HepG2 (cell line): ENCODE measurements around the gene UBE2M. TPM values are rescaled to one million over a fixed set of nuclear protein-coding genes. Genes with fewer than 3 reads are reported as not detected.

Source experiments
- DR1 ChIP-seq: sonication (generic); formaldehyde crosslinking; IDR thresholded peaks from 2 replicates; pipeline ENCODE4 v1.8.0; 2021; ENCODE audit warnings: mild to moderate bottlenecking, missing genetic modification reagents, inconsistent platforms
- IRF9 ChIP-seq: sonication (generic); formaldehyde crosslinking; IDR thresholded peaks from 2 replicates; pipeline ENCODE4 v1.8.0; 2022; ENCODE audit warnings: missing genetic modification reagents, mild to moderate bottlenecking, borderline replicate concordance
- NFKB2 ChIP-seq: sonication (generic); formaldehyde crosslinking; IDR thresholded peaks from 2 replicates; pipeline ENCODE4 v1.4.0; 2020; ENCODE audit warnings: missing genetic modification reagents, borderline replicate concordance
- PBX2 ChIP-seq: IDR thresholded peaks from 2 replicates; pipeline ENCODE4 v1.6.1; 2016; ENCODE audit warnings: control low read depth
- REST ChIP-seq, 2 experiments: IDR thresholded peaks; 2 replicates each; pipeline ENCODE4 v1.6.1; 2011 to 2012; ENCODE audit warnings: low read length in 2 of 2, borderline replicate concordance in 1 of 2, low read depth in 1 of 2, mild to moderate bottlenecking in 1 of 2, moderate library complexity in 1 of 2
- SYNCRIP ChIP-seq: fragments of 200-400 bp; formaldehyde crosslinking; IDR thresholded peaks from 2 replicates; pipeline ENCODE4 v1.6.1; 2018; ENCODE audit warnings: mild to moderate bottlenecking, low read depth, low read length; ENCODE audit not compliant: insufficient read depth
- TBP ChIP-seq: sonication (generic); formaldehyde crosslinking; IDR thresholded peaks from 2 replicates; pipeline ENCODE4 v1.5.0; 2020; ENCODE audit warnings: missing genetic modification reagents
- YEATS4 ChIP-seq: sonication (generic); formaldehyde crosslinking; IDR thresholded peaks from 2 replicates; pipeline ENCODE4 v1.4.0; 2020; ENCODE audit warnings: missing genetic modification reagents, borderline replicate concordance
- ZFP36 ChIP-seq: fragments of 150-350 bp; IDR thresholded peaks from 2 replicates; pipeline ENCODE4 v1.6.1; 2018; ENCODE audit warnings: borderline replicate concordance, low read length, low read depth; ENCODE audit not compliant: partially characterized antibody
- ZNF136 ChIP-seq: sonication (generic); formaldehyde crosslinking; IDR thresholded peaks from 2 replicates; pipeline ENCODE4 v1.8.1; 2022; ENCODE audit warnings: low read depth, mild to moderate bottlenecking, moderate library complexity, missing genetic modification reagents
- ZNF557 ChIP-seq: sonication (generic); formaldehyde crosslinking; IDR thresholded peaks from 2 replicates; pipeline ENCODE4 v1.4.0; 2020; ENCODE audit warnings: missing genetic modification reagents
- polyA plus RNA-seq, 8 experiments: library from polyadenylated mRNA; depleted of rRNA in 3 of 8; stranded (reverse) in 7 of 8; unstranded in 1 of 8; fragments of >200 nt; fragmentation: Illumina TruSeq in 4 of 8; extraction: Trizol in 4 of 8; gene quantifications; 2 replicates each; pipeline versions ENCODE4 v1.2.1 to v1.2.3, GENCODE V29; 2011 to 2016; ENCODE audit warnings: low read depth in 4 of 8, missing spikeins in 1 of 8, mixed read lengths in 1 of 8; ENCODE audit not compliant: insufficient read depth in 1 of 8
- total RNA-seq, 5 experiments: library from RNA; depleted of rRNA; stranded (reverse); fragments of >200 nt; fragmentation: Illumina TruSeq; extraction: Trizol; gene quantifications; 2 replicates each; pipeline ENCODE4 v1.2.3, GENCODE V29; 2016; ENCODE audit warnings: low read depth in 1 of 5
- TF ChIP-seq, protein P1 (sequence below): fragments of 450-650 bp; IDR thresholded peaks from 2 replicates; pipeline ENCODE4 v1.6.1; 2017
- TF ChIP-seq, protein P2 (sequence below), 2 experiments: sonication (generic) in 1 of 2; formaldehyde crosslinking in 1 of 2; IDR thresholded peaks; 2 replicates each; pipeline versions ENCODE4 v1.6.1 to v1.9.0; 2014 to 2022; ENCODE audit warnings: antibody characterized with exemption in 1 of 2, borderline replicate concordance in 1 of 2, inconsistent platforms in 1 of 2, low read depth in 1 of 2, missing genetic modification reagents in 1 of 2

UBE2M gene
- total and polyA plus RNA-seq, 2 of the 13 experiments (the other 11 are each of a cell fraction or from before 2014, with no cell fraction given): 36.2 to 50.3 TPM

DNA sequence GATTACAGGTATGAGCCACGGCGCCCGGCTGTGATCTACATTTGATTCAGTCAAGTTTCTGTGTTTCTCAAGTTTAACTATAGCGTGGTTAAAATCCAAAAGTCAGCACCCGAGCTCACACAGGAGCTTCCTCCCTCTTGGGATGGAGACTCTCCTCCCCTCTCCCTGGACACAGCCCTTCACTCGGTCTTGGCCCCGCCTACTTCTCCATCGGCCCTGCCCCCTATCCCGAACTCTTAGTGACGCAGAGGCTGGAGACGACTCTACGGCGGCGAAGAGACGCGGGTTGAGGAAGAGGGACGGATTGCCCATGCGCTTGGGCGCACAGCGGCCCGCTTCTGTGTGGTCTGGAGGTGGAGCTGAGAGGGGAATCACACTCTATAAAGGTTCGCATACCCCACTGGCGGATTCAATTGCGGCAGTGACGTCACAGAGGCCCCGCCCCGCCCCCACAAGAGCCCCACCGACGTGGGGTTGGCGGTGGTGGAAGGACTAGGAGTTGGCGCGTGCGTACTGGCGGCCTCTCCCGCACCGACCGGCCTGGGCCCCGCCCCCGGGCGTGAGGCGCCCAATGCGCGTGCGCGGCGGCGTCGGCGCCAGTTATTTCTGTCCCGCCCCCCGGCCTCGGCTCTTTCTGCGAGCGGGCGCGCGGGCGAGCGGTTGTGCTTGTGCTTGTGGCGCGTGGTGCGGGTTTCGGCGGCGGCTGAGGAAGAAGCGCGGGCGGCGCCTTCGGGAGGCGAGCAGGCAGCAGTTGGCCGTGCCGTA is 14.4 kb downstream of the UBE2M start, which contains the start of gene TRIM28 (continued):
- TF ChIP-seq YEATS4 (peak; percentile 93), IRF9 (peak; percentile 86), ZNF136 (CRISPR knock-in tag) (no peak), ZNF557 (CRISPR knock-in tag) (0 out of 2 replicates have a peak, but pooled peaks have one; percentile 74), TBP (CRISPR knock-in tag) (no peak), PBX2 (no peak), ZFP36 (no peak), NFKB2 (CRISPR knock-in tag) (peak; percentile 32), REST (IDR thresholded peaks at IDR 0.05; ENCODE audit: borderline replicate concordance in 1 of 2, low read depth in 1 of 2, low read length in 2 of 2) (peak in 1 of 2 experiments; percentile 38; a peak in 1 of 4 replicates), SYNCRIP (no peak), DR1 (CRISPR knock-in tag) (peak; percentile 92)
- TF ChIP-seq, protein P1, sequence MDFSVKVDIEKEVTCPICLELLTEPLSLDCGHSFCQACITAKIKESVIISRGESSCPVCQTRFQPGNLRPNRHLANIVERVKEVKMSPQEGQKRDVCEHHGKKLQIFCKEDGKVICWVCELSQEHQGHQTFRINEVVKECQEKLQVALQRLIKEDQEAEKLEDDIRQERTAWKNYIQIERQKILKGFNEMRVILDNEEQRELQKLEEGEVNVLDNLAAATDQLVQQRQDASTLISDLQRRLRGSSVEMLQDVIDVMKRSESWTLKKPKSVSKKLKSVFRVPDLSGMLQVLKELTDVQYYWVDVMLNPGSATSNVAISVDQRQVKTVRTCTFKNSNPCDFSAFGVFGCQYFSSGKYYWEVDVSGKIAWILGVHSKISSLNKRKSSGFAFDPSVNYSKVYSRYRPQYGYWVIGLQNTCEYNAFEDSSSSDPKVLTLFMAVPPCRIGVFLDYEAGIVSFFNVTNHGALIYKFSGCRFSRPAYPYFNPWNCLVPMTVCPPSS: no peak
- TF ChIP-seq, protein P2, sequence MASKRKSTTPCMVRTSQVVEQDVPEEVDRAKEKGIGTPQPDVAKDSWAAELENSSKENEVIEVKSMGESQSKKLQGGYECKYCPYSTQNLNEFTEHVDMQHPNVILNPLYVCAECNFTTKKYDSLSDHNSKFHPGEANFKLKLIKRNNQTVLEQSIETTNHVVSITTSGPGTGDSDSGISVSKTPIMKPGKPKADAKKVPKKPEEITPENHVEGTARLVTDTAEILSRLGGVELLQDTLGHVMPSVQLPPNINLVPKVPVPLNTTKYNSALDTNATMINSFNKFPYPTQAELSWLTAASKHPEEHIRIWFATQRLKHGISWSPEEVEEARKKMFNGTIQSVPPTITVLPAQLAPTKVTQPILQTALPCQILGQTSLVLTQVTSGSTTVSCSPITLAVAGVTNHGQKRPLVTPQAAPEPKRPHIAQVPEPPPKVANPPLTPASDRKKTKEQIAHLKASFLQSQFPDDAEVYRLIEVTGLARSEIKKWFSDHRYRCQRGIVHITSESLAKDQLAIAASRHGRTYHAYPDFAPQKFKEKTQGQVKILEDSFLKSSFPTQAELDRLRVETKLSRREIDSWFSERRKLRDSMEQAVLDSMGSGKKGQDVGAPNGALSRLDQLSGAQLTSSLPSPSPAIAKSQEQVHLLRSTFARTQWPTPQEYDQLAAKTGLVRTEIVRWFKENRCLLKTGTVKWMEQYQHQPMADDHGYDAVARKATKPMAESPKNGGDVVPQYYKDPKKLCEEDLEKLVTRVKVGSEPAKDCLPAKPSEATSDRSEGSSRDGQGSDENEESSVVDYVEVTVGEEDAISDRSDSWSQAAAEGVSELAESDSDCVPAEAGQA (IDR thresholded peaks at IDR 0.05; ENCODE audit: low read depth): peak; percentile 55
- TF ChIP-seq, protein P2 (CRISPR knock-in tag; IDR thresholded peaks at IDR 0.05; ENCODE audit: borderline replicate concordance): 0 out of 2 replicates have a peak, but pooled peaks have one; percentile 62
